ENCODE data around the gene GNG14. TPM values are rescaled to one million over a fixed set of nuclear protein-coding genes. Genes with fewer than 3 reads are reported as not detected.
"Not testable (repeated sequence)": the region's sequence is repeated elsewhere in the genome, so short reads cannot be mapped to it uniquely, and the experiment has no call there.

GNG14 gene
- total RNA-seq, 2 donors from 2014 or later: not detected

DNA sequence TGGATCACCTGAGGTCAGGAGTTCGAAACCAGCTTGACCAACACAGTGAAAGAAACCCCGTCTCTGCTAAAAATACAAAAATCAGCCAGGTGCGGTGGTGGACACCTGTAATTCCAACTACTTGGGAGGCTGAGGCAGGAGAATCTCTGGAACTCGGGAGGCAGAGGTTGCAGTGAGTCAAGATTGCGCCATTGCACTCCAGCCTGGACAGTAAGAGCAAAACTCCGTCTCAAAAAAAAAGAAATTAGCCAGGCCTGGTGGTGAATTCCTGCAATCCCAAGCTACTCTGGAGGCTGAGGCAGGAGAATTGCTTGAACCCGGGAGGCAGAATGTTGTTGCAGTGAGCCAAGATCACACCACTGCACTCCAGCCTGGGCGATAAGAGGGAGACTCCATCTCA, 20.8 kb downstream of the GNG14 start:
- no peak overlapping the region for H3K27ac Mint-ChIP-seq
- DNase-seq (no peak), ATAC-seq (replicated peaks in 1 of 2) (no peak)
- no peaks in the 10 kb centered on the region for H3K9me3 Mint-ChIP-seq
- H3K36me3 Mint-ChIP-seq (ENCODE audit: insufficient read depth in 2 of 2): peaks cover 8 to 17% of the 10 kb centered on the region in 2 donors
- H3K4me3 Mint-ChIP-seq: no peak overlapping the region
- H3K27me3 Mint-ChIP-seq (ENCODE audit: low read depth): no peaks in the 10 kb centered on the region
- no peaks in the 10 kb centered on the region for H3K4me1 Mint-ChIP-seq (ENCODE audit: low read depth)

GRCh38 chr19:12711187-12711586, 23.4 kb downstream of the GNG14 start:
- ATAC-seq (replicated peaks in 1 of 2) (no peak), DNase-seq (no peak)
- no peaks in the 10 kb centered on the region for H3K4me1 Mint-ChIP-seq (ENCODE audit: low read depth)
- no peak overlapping the region for H3K27ac Mint-ChIP-seq
- no peaks in the 10 kb centered on the region for H3K27me3 Mint-ChIP-seq (ENCODE audit: low read depth)
- H3K4me3 Mint-ChIP-seq: no peak overlapping the region
- no peaks in the 10 kb centered on the region for H3K9me3 Mint-ChIP-seq
- H3K36me3 Mint-ChIP-seq (ENCODE audit: insufficient read depth in 2 of 2): peaks cover 8 to 15% of the 10 kb centered on the region in 2 donors

- not testable (repeated sequence) for H3K27me3 Mint-ChIP-seq (ENCODE audit: low read depth); DNase-seq; H3K9me3 Mint-ChIP-seq; ATAC-seq (replicated peaks in 1 of 2); H3K27ac Mint-ChIP-seq; H3K4me1 Mint-ChIP-seq (ENCODE audit: low read depth); H3K4me3 Mint-ChIP-seq
- peaks cover 11 to 15% of the 10 kb centered on the region in 2 donors for H3K36me3 Mint-ChIP-seq (ENCODE audit: insufficient read depth in 2 of 2)
Observed at GRCh38 chr19:12712077-12712476, 24.3 kb downstream of the GNG14 start.

GRCh38 chr19:12713304-12713703, 25.5 kb downstream of the GNG14 start:
- not testable (repeated sequence) for H3K9me3 Mint-ChIP-seq; ATAC-seq (replicated peaks in 1 of 2); DNase-seq; H3K27ac Mint-ChIP-seq; H3K4me3 Mint-ChIP-seq; H3K27me3 Mint-ChIP-seq (ENCODE audit: low read depth)
- H3K4me1 Mint-ChIP-seq (ENCODE audit: low read depth): peaks cover 11% of the 10 kb centered on the region
- peaks cover 11 to 15% of the 10 kb centered on the region in 2 donors for H3K36me3 Mint-ChIP-seq (ENCODE audit: insufficient read depth in 2 of 2)

DNA sequence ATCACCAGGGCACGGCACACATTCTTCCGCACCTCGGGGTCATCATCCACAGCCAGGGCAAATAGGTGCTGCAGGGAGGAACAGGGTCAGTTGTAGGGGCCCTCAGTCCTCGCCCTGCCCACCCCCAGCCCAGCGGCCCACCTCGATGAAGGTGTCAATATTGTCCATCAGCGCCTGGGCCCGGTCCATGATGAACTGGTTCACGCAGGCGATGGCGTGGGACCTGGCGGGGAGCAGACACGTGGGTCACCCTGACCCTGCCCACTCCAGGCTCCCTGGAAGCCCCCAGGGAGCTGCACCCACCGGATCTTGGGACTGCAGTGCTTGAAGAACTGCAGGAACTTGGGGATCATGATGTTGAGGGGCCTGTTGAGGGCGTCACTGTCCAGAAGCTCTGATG, 27.3 kb downstream of the GNG14 start:
- H3K27me3 Mint-ChIP-seq (ENCODE audit: low read depth): no peaks in the 10 kb centered on the region
- peaks cover 11 to 20% of the 10 kb centered on the region in 2 donors for H3K36me3 Mint-ChIP-seq (ENCODE audit: insufficient read depth in 2 of 2)
- H3K4me3 Mint-ChIP-seq: no peak overlapping the region

GRCh38 chr19:12715929-12716328, 28.1 kb downstream of the GNG14 start:
- H3K27ac Mint-ChIP-seq: no peak overlapping the region
- ATAC-seq (replicated peaks in 1 of 2) (no peak), DNase-seq (no peak)
- no peak overlapping the region for H3K4me3 Mint-ChIP-seq
- H3K9me3 Mint-ChIP-seq: no peaks in the 10 kb centered on the region
- H3K4me1 Mint-ChIP-seq (ENCODE audit: low read depth): peaks cover 34% of the 10 kb centered on the region
- H3K36me3 Mint-ChIP-seq (ENCODE audit: insufficient read depth in 2 of 2): peaks cover 11 to 16% of the 10 kb centered on the region in 2 donors
- no peaks in the 10 kb centered on the region for H3K27me3 Mint-ChIP-seq (ENCODE audit: low read depth)

More for the DNA sequence above, 27.3 kb downstream of the GNG14 start:
- ATAC-seq (replicated peaks in 1 of 2) (no peak), DNase-seq (no peak)
- no peak overlapping the region for H3K27ac Mint-ChIP-seq
- no peaks in the 10 kb centered on the region for H3K9me3 Mint-ChIP-seq
- peaks cover 26% of the 10 kb centered on the region for H3K4me1 Mint-ChIP-seq (ENCODE audit: low read depth)

DNA sequence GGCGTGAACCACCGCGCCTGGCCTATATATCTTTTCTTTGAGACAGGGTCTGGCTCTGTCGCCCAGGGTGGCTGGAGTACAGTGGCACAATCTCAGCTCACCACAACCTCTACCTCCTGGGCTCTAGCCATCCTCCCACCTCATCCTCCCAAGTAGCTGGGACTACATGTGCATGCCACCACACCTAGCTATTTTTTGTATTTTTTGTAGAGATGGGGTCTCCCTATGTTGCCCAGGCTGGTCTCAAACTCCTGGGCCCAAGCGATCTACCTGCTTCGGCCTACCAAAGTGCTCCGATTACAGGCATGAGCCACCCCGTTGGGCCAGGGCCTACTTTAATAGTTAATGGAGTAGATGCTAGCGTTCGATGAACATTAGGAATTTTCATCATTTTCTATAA, 32.5 kb downstream of the GNG14 start:
- Mint-ChIP-seq H3K4me3 (peak overlapping the region; percentile 52 to 95), H3K4me1 (ENCODE audit: low read depth) (peaks cover 55% of the 10 kb centered on the region), H3K9me3 (no peaks in the 10 kb centered on the region), H3K27me3 (ENCODE audit: low read depth) (no peaks in the 10 kb centered on the region), H3K36me3 (ENCODE audit: insufficient read depth in 2 of 2) (peaks cover 13 to 15% of the 10 kb centered on the region in 2 donors), H3K27ac (no peak overlapping the region)
- no peak for DNase-seq
- no peak for ATAC-seq (replicated peaks in 1 of 2)

DNA sequence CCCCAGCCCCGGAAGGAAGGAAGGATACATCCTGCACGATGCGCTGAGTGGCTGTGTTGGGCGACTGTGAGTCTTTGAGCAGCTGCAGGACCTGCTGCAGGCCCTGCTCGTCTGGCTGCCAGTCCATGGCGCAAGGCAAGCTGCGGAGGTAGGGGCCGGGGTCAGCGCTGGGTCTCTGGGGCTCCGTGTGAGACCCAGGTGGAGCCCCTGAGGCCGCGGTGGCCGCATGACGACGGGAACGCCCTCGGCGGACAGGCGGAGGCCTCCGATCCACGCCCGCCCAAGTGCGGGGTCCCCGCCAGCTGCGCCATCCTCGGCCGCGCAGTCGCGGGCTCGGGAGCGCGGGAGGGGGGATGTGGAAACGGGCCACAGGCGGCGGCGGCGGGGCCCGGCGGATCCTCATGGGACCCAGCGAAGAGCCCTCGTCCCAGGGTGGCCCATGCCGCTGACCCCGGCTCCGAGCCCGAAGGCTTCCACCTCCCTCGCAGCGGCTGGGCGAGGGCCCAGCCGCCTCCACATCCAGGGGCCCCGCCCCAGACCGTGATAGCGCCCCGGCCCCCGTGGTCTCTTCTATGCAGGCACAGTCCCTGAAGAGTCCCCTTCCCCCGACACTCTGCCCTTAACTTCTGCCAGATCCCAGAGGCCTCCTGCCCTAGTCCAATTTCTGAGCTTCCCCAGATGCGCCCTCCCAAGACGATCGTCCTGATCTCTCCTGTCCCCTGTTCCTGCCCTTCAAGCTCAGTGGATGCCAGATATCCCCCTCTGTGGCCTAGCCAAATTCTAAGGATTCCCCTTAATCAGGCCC, 33.3 kb downstream of the GNG14 start:
- peaks cover 13 to 15% of the 10 kb centered on the region in 2 donors for H3K36me3 Mint-ChIP-seq (ENCODE audit: insufficient read depth in 2 of 2)
- no peaks in the 10 kb centered on the region for H3K27me3 Mint-ChIP-seq (ENCODE audit: low read depth)
- no peak for ATAC-seq (replicated peaks in 1 of 2)
- peak overlapping the region; percentile 95 to 96 for H3K4me3 Mint-ChIP-seq
- DNase-seq: peak in 1 of 2 donors; percentile 25
- peaks cover 55% of the 10 kb centered on the region for H3K4me1 Mint-ChIP-seq (ENCODE audit: low read depth)
- no peaks in the 10 kb centered on the region for H3K9me3 Mint-ChIP-seq
- H3K27ac Mint-ChIP-seq: peak overlapping the region; percentile 97

DNA sequence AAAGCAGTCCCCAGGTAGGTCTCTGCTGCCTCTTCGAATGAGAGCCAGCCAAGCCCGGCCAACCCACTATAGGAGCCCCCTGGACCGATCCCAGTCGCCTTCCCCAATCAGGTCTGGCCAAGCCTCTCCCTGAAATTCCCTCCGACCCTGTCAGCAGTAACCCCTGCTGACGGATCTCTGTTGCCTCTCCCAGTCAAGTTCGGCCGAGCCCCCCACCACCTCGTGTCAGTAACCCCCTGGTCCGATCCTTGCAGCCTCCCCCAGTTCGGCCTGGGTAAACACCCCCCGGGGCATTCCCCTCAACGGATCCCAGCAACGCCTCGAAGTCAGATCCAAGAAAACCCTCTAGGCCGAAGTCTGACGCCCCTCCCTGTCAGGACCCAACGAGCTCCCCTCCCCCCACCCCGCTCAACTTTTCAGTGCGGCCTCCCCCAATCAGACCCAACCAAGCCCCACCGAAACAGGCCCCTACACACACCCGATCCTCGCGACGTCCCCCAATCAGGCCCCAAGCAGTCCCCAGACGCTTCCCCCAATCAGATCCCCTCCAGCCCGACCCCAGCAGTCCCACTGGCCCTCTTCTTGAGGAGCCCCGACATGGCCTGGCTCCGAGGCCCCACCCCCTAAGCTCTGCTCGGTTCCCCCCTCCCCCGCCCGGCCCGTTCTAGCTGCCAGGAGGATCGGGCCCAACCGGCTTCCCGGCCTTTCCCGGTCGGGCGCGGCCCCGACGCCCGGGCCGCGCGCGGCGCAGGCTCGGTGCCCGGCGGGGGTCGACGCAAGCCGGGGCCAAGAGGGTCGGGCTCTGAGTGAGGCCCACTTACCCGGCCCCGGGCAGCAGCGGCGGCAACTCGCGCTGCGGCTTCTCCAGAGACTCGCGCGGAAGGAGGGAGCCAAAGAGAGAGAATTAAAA, 34.1 kb downstream of the GNG14 start:
- Mint-ChIP-seq H3K9me3 (no peaks in the 10 kb centered on the region), H3K27ac (peak overlapping the region; percentile 97), H3K36me3 (ENCODE audit: insufficient read depth in 2 of 2) (peaks cover 8 to 18% of the 10 kb centered on the region in 2 donors), H3K4me3 (peak overlapping the region; percentile 96 to 99), H3K4me1 (ENCODE audit: low read depth) (peaks cover 50% of the 10 kb centered on the region), H3K27me3 (ENCODE audit: low read depth) (no peaks in the 10 kb centered on the region)
- ATAC-seq (replicated peaks in 1 of 2): peak; percentile 62 to 67
- DNase-seq: peak; percentile 65 to 76

GRCh38 chr19:12722566-12723380, 35.0 kb downstream of the GNG14 start:
- H3K27ac Mint-ChIP-seq: peak overlapping the region; percentile 75
- H3K36me3 Mint-ChIP-seq (ENCODE audit: insufficient read depth in 2 of 2): peaks cover 8 to 20% of the 10 kb centered on the region in 2 donors
- DNase-seq (peak; percentile 92 to 97), ATAC-seq (replicated peaks in 1 of 2) (peak; percentile 90)
- H3K27me3 Mint-ChIP-seq (ENCODE audit: low read depth): no peaks in the 10 kb centered on the region
- H3K4me1 Mint-ChIP-seq (ENCODE audit: low read depth): peaks cover 45% of the 10 kb centered on the region
- peak overlapping the region; percentile 94 to 99 for H3K4me3 Mint-ChIP-seq
- H3K9me3 Mint-ChIP-seq: no peaks in the 10 kb centered on the region

DNA sequence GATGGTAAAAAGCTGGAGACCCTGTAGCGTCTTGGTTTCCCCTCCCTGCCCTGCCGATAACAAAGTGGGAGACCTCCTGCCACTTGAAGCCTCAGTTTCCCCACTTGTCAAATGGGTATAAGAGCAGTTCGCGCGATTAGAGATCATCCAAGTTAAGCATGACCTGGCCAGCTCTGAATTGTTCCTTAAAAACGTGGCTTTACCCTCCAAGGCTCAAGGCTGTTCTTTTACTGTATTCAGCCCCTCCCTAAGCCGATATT, 35.5 kb downstream of the GNG14 start:
- Mint-ChIP-seq H3K4me1 (ENCODE audit: low read depth) (peaks cover 43% of the 10 kb centered on the region), H3K4me3 (peak overlapping the region; percentile 94 to 99), H3K9me3 (no peaks in the 10 kb centered on the region), H3K27me3 (ENCODE audit: low read depth) (no peaks in the 10 kb centered on the region), H3K36me3 (ENCODE audit: insufficient read depth in 2 of 2) (peaks cover 8 to 23% of the 10 kb centered on the region in 2 donors), H3K27ac (peak overlapping the region; percentile 75)
- no peak for DNase-seq
- ATAC-seq (replicated peaks in 1 of 2): no peak

GRCh38 chr19:12723641-12724426, 36.0 kb downstream of the GNG14 start, which contains the start of gene TNPO2:
Gene TNPO2 (minus strand): TSS chr19:12723932. CDS start chr19:12720977, 2,955 bp downstream.
- peak within 1 kb of the TSS; percentile 75 for H3K27ac Mint-ChIP-seq
- peaks cover 38% of the 10 kb centered on the region for H3K4me1 Mint-ChIP-seq (ENCODE audit: low read depth)
- H3K36me3 Mint-ChIP-seq (ENCODE audit: insufficient read depth in 2 of 2): peaks cover 8 to 24% of the 10 kb centered on the region in 2 donors
- no peaks in the 10 kb centered on the region for H3K9me3 Mint-ChIP-seq
- H3K4me3 Mint-ChIP-seq: peak within 1 kb of the TSS; percentile 94 to 99
- H3K27me3 Mint-ChIP-seq (ENCODE audit: low read depth): no peaks in the 10 kb centered on the region
- DNase-seq (peak; percentile 72 to 78), ATAC-seq (replicated peaks in 1 of 2) (peak; percentile 49 to 59)

Data from activated T-cell treated with anti-CD3 and anti-CD28 coated beads, Interleukin-2, amount 50 U/mL, for 72 hours (primary cell).